Upper lobe of left lung (tissue), 4 donors: Measurements from ENCODE around the gene NOS1.

ENCODE experiments used
- CTCF ChIP-seq, 6 experiments: fragments of 450-650 bp in 4 of 6; fragments of 200-600 bp in 2 of 6; sonication (generic) in 2 of 6; IDR thresholded peaks; one replicate each; pipeline ENCODE4 v1.5.1; 2016 to 2019; ENCODE audit warnings: antibody characterized with exemption in 6 of 6
- EP300 ChIP-seq, 4 donors: sonication (generic); formaldehyde crosslinking; IDR thresholded peaks; one replicate each; pipeline ENCODE4 v1.5.1; 2017; ENCODE audit warnings: antibody characterized with exemption in 4 of 4, control low read depth in 2 of 4
- POLR2A ChIP-seq, 4 donors: fragments of 450-650 bp; IDR thresholded peaks; one replicate each; pipeline ENCODE4 v1.5.1; 2016 to 2017; ENCODE audit warnings: antibody characterized with exemption in 4 of 4, mild to moderate bottlenecking in 2 of 4

GRCh38 chr12:117328556-117329100, 32.8 kb downstream of the NOS1 start:
- TF ChIP-seq CTCF (IDR thresholded peaks at IDR 0.05): no peak
- TF ChIP-seq POLR2A (IDR thresholded peaks at IDR 0.05): no peak
- no peak for TF ChIP-seq EP300 (IDR thresholded peaks at IDR 0.05)
